DOHH2 (cell line): ENCODE measurements around the gene PROK2.

Experiments used
- H3F3A ChIP-seq: fragments of 200-600 bp; sonication (generic), shearing (Covaris generic); 2 replicates; pipeline ENCODE4 v1.6.0; 2016; ENCODE audit warnings: antibody characterized with exemption, mild to moderate bottlenecking; ENCODE audit not compliant: control insufficient read depth, insufficient read depth
- H3K27ac ChIP-seq: fragments of 200-600 bp; sonication (generic); 2 replicates; pipeline ENCODE4 v1.5.1; 2014; ENCODE audit warnings: low read depth, mild to moderate bottlenecking, low read length, moderate library complexity
- H3K27me3 ChIP-seq: fragments of 200-600 bp; sonication (generic); 2 replicates; pipeline ENCODE4 v1.6.1; 2014; ENCODE audit warnings: mild to moderate bottlenecking, low read length, mixed read lengths; ENCODE audit not compliant: control insufficient read depth
- H3K36me3 ChIP-seq: fragments of 200-600 bp; sonication (generic); 2 replicates; pipeline ENCODE4 v1.6.1; 2014; ENCODE audit warnings: mild to moderate bottlenecking, low read length, moderate library complexity, mixed read lengths; ENCODE audit not compliant: control insufficient read depth
- H3K4me1 ChIP-seq: fragments of 200-600 bp; sonication (generic); 2 replicates; pipeline ENCODE4 v1.6.1; 2014; ENCODE audit warnings: mild to moderate bottlenecking, low read length, mixed read lengths; ENCODE audit not compliant: control insufficient read depth
- H3K4me2 ChIP-seq: fragments of 200-600 bp; sonication (generic); 2 replicates; pipeline ENCODE4 v1.6.0; 2014; ENCODE audit warnings: mild to moderate bottlenecking, low read length, moderate library complexity
- H3K4me3 ChIP-seq: fragments of 200-600 bp; sonication (generic); 2 replicates; pipeline ENCODE4 v1.5.1; 2014; ENCODE audit warnings: mild to moderate bottlenecking, low read length, mixed read lengths
- H3K79me2 ChIP-seq: fragments of 200-600 bp; sonication (generic); 2 replicates; pipeline ENCODE4 v1.6.1; 2014; ENCODE audit warnings: mild to moderate bottlenecking, low read length, mixed read lengths; ENCODE audit not compliant: control insufficient read depth
- H3K9me2 ChIP-seq: fragments of 200-600 bp; sonication (generic); replicated peaks from 2 replicates; pipeline ENCODE4 v1.6.1; 2014; ENCODE audit warnings: mild to moderate bottlenecking, low read length, mixed read lengths; ENCODE audit not compliant: control insufficient read depth
- H3K9me3 ChIP-seq: fragments of 200-600 bp; sonication (generic); 2 replicates; pipeline ENCODE4 v1.6.1; 2014; ENCODE audit warnings: antibody characterized with exemption, low read length, mixed read lengths; ENCODE audit not compliant: control insufficient read depth, insufficient read depth
- H4K20me1 ChIP-seq: fragments of 200-600 bp; sonication (generic); 2 replicates; pipeline ENCODE4 v1.6.0; 2014; ENCODE audit warnings: low read depth, mild to moderate bottlenecking, antibody characterized with exemption, low read length, moderate library complexity; ENCODE audit not compliant: control insufficient read depth, insufficient read depth
- EZH2phosphoT487 ChIP-seq: fragments of 200-600 bp; sonication (generic); IDR thresholded peaks from 2 replicates; pipeline ENCODE4 v1.6.1; 2017; ENCODE audit warnings: borderline replicate concordance, mild to moderate bottlenecking, antibody characterized with exemption, low read length, moderate library complexity, mixed read lengths
- TF ChIP-seq, protein P1 (sequence below): fragments of 200-600 bp; sonication (generic); IDR thresholded peaks from one replicate; pipeline ENCODE4 v1.5.1; 2014; ENCODE audit warnings: antibody characterized with exemption, mild to moderate bottlenecking, low read depth, low read length; ENCODE audit not compliant: poor library complexity, severe bottlenecking

PROK2 gene

GRCh38 chr3:71725271-71725991 is 59.5 kb downstream of the PROK2 start, which contains the start of gene EIF4E3:
Gene EIF4E3, minus strand, starts transcription at chr3:71725402. Its CDS starts 35 bp downstream, at chr3:71725367.
- no peak within 1 kb of the TSS for H3K27ac ChIP-seq
- no peaks in the 10 kb centered on the region for H3F3A ChIP-seq
- peaks cover 68% of the 10 kb centered on the region for H3K27me3 ChIP-seq
- TF ChIP-seq EZH2phosphoT487, result peak; percentile 80; the same call in 1 of the 2 replicates
- TF ChIP-seq, protein P1, sequence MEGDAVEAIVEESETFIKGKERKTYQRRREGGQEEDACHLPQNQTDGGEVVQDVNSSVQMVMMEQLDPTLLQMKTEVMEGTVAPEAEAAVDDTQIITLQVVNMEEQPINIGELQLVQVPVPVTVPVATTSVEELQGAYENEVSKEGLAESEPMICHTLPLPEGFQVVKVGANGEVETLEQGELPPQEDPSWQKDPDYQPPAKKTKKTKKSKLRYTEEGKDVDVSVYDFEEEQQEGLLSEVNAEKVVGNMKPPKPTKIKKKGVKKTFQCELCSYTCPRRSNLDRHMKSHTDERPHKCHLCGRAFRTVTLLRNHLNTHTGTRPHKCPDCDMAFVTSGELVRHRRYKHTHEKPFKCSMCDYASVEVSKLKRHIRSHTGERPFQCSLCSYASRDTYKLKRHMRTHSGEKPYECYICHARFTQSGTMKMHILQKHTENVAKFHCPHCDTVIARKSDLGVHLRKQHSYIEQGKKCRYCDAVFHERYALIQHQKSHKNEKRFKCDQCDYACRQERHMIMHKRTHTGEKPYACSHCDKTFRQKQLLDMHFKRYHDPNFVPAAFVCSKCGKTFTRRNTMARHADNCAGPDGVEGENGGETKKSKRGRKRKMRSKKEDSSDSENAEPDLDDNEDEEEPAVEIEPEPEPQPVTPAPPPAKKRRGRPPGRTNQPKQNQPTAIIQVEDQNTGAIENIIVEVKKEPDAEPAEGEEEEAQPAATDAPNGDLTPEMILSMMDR, result no peak
- H3K4me1 ChIP-seq, result peaks cover 8% of the 10 kb centered on the region; the same call in 1 of the 2 replicates
- H3K4me2 ChIP-seq, result peak within 1 kb of the TSS; percentile 47
- no peaks in the 10 kb centered on the region for H3K36me3 ChIP-seq
- H3K9me3 ChIP-seq, result no peaks in the 10 kb centered on the region
- H3K79me2 ChIP-seq, result no peaks in the 10 kb centered on the region
- H3K4me3 ChIP-seq, result peak within 1 kb of the TSS; percentile 53
- no peaks in the 10 kb centered on the region; the same call in 1 of the 2 replicates for H4K20me1 ChIP-seq
- no peaks in the 10 kb centered on the region for H3K9me2 ChIP-seq

DNA sequence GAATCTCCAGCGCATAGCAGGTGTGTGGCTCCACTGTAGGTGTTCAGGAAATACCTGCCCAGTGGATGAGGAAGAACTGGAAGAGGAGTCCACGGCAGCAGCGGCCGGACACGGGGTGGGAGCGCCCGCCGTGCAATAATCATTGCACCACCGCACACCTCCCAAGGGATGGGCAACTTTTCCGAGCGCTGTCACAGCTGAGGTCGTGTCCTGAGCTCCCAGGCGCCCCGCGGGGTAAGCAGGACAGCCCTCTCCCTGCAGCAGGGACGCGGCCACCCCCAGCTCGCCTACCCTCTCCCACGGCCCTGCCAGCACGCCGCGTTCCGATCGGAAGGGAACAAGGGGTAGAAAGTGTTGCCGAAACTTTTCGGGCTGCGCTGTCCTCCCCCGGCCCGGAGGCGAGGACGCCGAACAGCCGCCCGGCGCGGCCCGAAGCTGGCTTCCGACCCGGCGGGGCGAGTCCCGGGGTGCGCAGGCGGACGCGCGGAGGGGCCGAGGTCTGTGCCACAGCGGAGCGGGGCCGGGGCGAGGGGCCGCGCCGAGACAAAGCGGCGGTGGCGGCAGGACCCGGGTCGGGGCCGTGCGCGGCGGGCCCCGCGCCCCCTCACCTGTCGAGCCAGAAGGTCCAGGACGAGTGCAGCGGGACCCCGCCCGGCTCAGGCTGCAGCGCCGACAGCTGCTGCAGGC is 60.2 kb downstream of the PROK2 start:
- Histone ChIP-seq H3K79me2 (no peaks in the 10 kb centered on the region), H4K20me1 (no peaks in the 10 kb centered on the region; the same call in 1 of the 2 replicates), H3F3A (no peaks in the 10 kb centered on the region), H3K4me3 (peak overlapping the region; percentile 53), H3K27ac (no peak overlapping the region), H3K27me3 (peaks cover 69% of the 10 kb centered on the region), H3K9me2 (no peaks in the 10 kb centered on the region), H3K4me1 (peaks cover 8% of the 10 kb centered on the region; the same call in 1 of the 2 replicates), H3K4me2 (peak overlapping the region; percentile 47), H3K36me3 (no peaks in the 10 kb centered on the region), H3K9me3 (no peaks in the 10 kb centered on the region)
- TF ChIP-seq EZH2phosphoT487, result peak; percentile 100
- TF ChIP-seq, protein P1, result no peak

DNA sequence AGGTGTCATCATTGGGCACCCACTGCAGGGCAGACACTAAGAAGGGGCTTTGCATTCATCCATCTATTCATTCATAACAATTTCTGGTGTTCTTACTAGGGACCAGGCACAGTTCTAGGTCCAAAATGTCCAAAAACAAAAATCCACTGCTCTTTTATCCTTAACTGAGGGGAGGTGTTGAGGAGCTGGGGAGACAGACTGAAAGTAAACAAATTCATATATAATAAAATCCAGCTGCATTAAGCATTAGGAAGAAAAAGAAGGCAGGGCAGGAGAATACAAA is 60.8 kb downstream of the PROK2 start:
- no peak overlapping the region for H3K27ac ChIP-seq

More for the DNA sequence above, 60.8 kb downstream of the PROK2 start:
- Histone ChIP-seq H3K27me3 (peaks cover 71% of the 10 kb centered on the region), H3K9me3 (no peaks in the 10 kb centered on the region), H4K20me1 (no peaks in the 10 kb centered on the region; the same call in 1 of the 2 replicates), H3F3A (no peaks in the 10 kb centered on the region), H3K4me2 (no peak overlapping the region; the same call in 1 of the 2 replicates), H3K9me2 (no peaks in the 10 kb centered on the region), H3K4me1 (peaks cover 8% of the 10 kb centered on the region; the same call in 1 of the 2 replicates), H3K36me3 (no peaks in the 10 kb centered on the region), H3K79me2 (no peaks in the 10 kb centered on the region), H3K4me3 (no peak overlapping the region)
- TF ChIP-seq, protein P1, result no peak
- TF ChIP-seq EZH2phosphoT487, result no peak
